WTC11 (cell line): ENCODE results near the gene KCNC2. TPM values are rescaled to one million over a fixed set of nuclear protein-coding genes. Genes with fewer than 3 reads are reported as not detected.
A peak's percentile ranks its signal among the peaks of the same experiment; 100 is the strongest.

Experiments
- ATAC-seq: fragments of 200-7000 bp; cut with Tn5 transposase; 2 replicates; pipeline ENCODE4 v1.10.0; 2021; ENCODE audit warnings: mild to moderate bottlenecking, moderate library complexity
- CTCF ChIA-PET: fragments of 300-600 bp; sonication (Branson Sonifier 250); formaldehyde crosslinking; loops from one replicate; lab custom pipeline; 2021; ENCODE audit warnings: antibody characterized with exemption; lab: Charles Lee
- POLR2A ChIA-PET: fragments of 350-600 bp; sonication (Branson Sonifier 250); formaldehyde crosslinking; loops from one replicate; lab custom pipeline; 2021; ENCODE audit warnings: antibody characterized with exemption; lab: Charles Lee
- DNase-seq: peaks from one replicate; pipeline ENCODE4 v3.0.0; 2021; ENCODE audit warnings: low spot score
- H3K27ac Mint-ChIP-seq: 2 replicates; pipeline ENCODE4 v1.8.0; 2021; ENCODE audit warnings: mixed read lengths
- H3K27me3 Mint-ChIP-seq: 2 replicates; pipeline ENCODE4 v1.8.0; 2021; ENCODE audit warnings: low read depth, mild to moderate bottlenecking, moderate library complexity, mixed read lengths
- H3K36me3 Mint-ChIP-seq: 2 replicates; pipeline ENCODE4 v1.8.0; 2021; ENCODE audit warnings: mixed read lengths
- H3K4me1 Mint-ChIP-seq: 2 replicates; pipeline ENCODE4 v1.8.0; 2022; ENCODE audit warnings: mixed read lengths
- H3K4me3 Mint-ChIP-seq: 2 replicates; pipeline ENCODE4 v1.8.0; 2021; ENCODE audit warnings: mild to moderate bottlenecking, moderate library complexity, mixed read lengths
- H3K9me3 Mint-ChIP-seq: 2 replicates; pipeline ENCODE4 v1.8.0; 2021; ENCODE audit warnings: mixed read lengths
- ATF6 ChIP-seq: sonication (generic); formaldehyde crosslinking; IDR thresholded peaks from 2 replicates; pipeline ENCODE4 v1.8.1; 2023; ENCODE audit warnings: mild to moderate bottlenecking, missing genetic modification reagents
- FOXK1 ChIP-seq: sonication (generic); formaldehyde crosslinking; IDR thresholded peaks from 2 replicates; pipeline ENCODE4 v1.8.0; 2022; ENCODE audit warnings: mild to moderate bottlenecking, moderate library complexity, missing genetic modification reagents
- GRHL2 ChIP-seq: fragments of 250-450 bp; sonication (Bioruptor Pico); IDR thresholded peaks from 2 replicates; pipeline ENCODE4 v1.8.0; 2022; ENCODE audit warnings: mild to moderate bottlenecking, moderate library complexity; ENCODE audit not compliant: insufficient replicate concordance, severe bottlenecking
- HMGA2 ChIP-seq: fragments of 250-450 bp; sonication (Bioruptor Pico); IDR thresholded peaks from 2 replicates; pipeline ENCODE4 v1.4.0; 2021; ENCODE audit warnings: mild to moderate bottlenecking, moderate library complexity
- IRF1 ChIP-seq: sonication (generic); formaldehyde crosslinking; IDR thresholded peaks from 2 replicates; pipeline ENCODE4 v1.8.0; 2023; ENCODE audit warnings: missing genetic modification reagents
- JAZF1 ChIP-seq: fragments of 250-450 bp; sonication (Bioruptor Pico); IDR thresholded peaks from 2 replicates; pipeline ENCODE4 v1.9.0; 2021; ENCODE audit warnings: moderate library complexity, mild to moderate bottlenecking, inconsistent platforms
- JUN ChIP-seq: sonication (generic); formaldehyde crosslinking; IDR thresholded peaks from 2 replicates; pipeline ENCODE4 v1.8.0; 2023; ENCODE audit warnings: mild to moderate bottlenecking, missing genetic modification reagents
- NR2C2 ChIP-seq: sonication (generic); formaldehyde crosslinking; IDR thresholded peaks from 2 replicates; pipeline ENCODE4 v1.8.0; 2022; ENCODE audit warnings: mild to moderate bottlenecking, missing genetic modification reagents
- NR3C1 ChIP-seq: sonication (generic); formaldehyde crosslinking; conservative IDR thresholded peaks from 2 replicates; pipeline ENCODE4 v1.8.1; 2023; ENCODE audit warnings: low read depth, mild to moderate bottlenecking, missing genetic modification reagents
- OVOL2 ChIP-seq: fragments of 250-450 bp; sonication (Bioruptor Pico); IDR thresholded peaks from 2 replicates; pipeline ENCODE4 v1.9.0; 2021; ENCODE audit warnings: mild to moderate bottlenecking, borderline replicate concordance
- RELA ChIP-seq: sonication (generic); formaldehyde crosslinking; IDR thresholded peaks from 2 replicates; pipeline ENCODE4 v1.8.1; 2022; ENCODE audit warnings: missing genetic modification reagents, mild to moderate bottlenecking, borderline replicate concordance
- TCF7 ChIP-seq: sonication (generic); formaldehyde crosslinking; IDR thresholded peaks from 2 replicates; pipeline ENCODE4 v1.8.0; 2022; ENCODE audit warnings: mild to moderate bottlenecking, low read depth, missing genetic modification reagents, moderate library complexity
- TEAD1 ChIP-seq: sonication (generic); formaldehyde crosslinking; IDR thresholded peaks from 2 replicates; pipeline ENCODE4 v1.8.0; 2022; ENCODE audit warnings: mild to moderate bottlenecking, missing genetic modification reagents
- TP53 ChIP-seq: sonication (generic); formaldehyde crosslinking; IDR thresholded peaks from 2 replicates; pipeline ENCODE4 v1.8.1; 2023; ENCODE audit warnings: mild to moderate bottlenecking, missing genetic modification reagents
- ZBTB21 ChIP-seq: sonication (generic); formaldehyde crosslinking; IDR thresholded peaks from 2 replicates; pipeline ENCODE4 v1.8.1; 2023; ENCODE audit warnings: mild to moderate bottlenecking, missing genetic modification reagents, borderline replicate concordance
- ZNF121 ChIP-seq: sonication (generic); formaldehyde crosslinking; IDR thresholded peaks from 2 replicates; pipeline ENCODE4 v1.8.0; 2023; ENCODE audit warnings: missing genetic modification reagents
- ZNF416 ChIP-seq: fragments of 250-450 bp; sonication (Bioruptor Pico); IDR thresholded peaks from 2 replicates; pipeline ENCODE4 v1.9.0; 2021; ENCODE audit warnings: mild to moderate bottlenecking, inconsistent platforms
- ZNF423 ChIP-seq: fragments of 250-450 bp; sonication (Bioruptor Pico); IDR thresholded peaks from 2 replicates; pipeline ENCODE4 v2.1.2; 2022; ENCODE audit warnings: mild to moderate bottlenecking, moderate library complexity
- ZNF671 ChIP-seq: fragments of 250-450 bp; sonication (Bioruptor Pico); IDR thresholded peaks from 2 replicates; pipeline ENCODE4 v1.8.0; 2021; ENCODE audit warnings: mild to moderate bottlenecking
- total RNA-seq: library from RNA; stranded (reverse); gene quantifications from 3 replicates; pipeline ENCODE4 v1.2.3, GENCODE V29; 2021
- TF ChIP-seq, protein P1 (sequence below): fragments of 250-450 bp; sonication (Bioruptor Pico); conservative IDR thresholded peaks from 2 replicates; pipeline ENCODE4 v1.9.0; 2021; ENCODE audit warnings: mild to moderate bottlenecking
- TF ChIP-seq, protein P2 (sequence below): sonication (generic); formaldehyde crosslinking; conservative IDR thresholded peaks from 2 replicates; pipeline ENCODE4 v1.8.1; 2023; ENCODE audit warnings: mild to moderate bottlenecking, low read depth, missing genetic modification reagents, moderate library complexity
- TF ChIP-seq, protein P3 (sequence below): sonication (generic); formaldehyde crosslinking; IDR thresholded peaks from 2 replicates; pipeline ENCODE4 v1.8.1; 2023; ENCODE audit warnings: mild to moderate bottlenecking, moderate library complexity, missing genetic modification reagents
- TF ChIP-seq, protein P4 (sequence below): sonication (generic); formaldehyde crosslinking; IDR thresholded peaks from 2 replicates; pipeline ENCODE4 v1.8.1; 2022; ENCODE audit warnings: low read depth, missing genetic modification reagents, borderline replicate concordance
- TF ChIP-seq, protein P5 (sequence below): sonication (generic); formaldehyde crosslinking; IDR thresholded peaks from 2 replicates; pipeline ENCODE4 v1.8.1; 2022; ENCODE audit warnings: mild to moderate bottlenecking, moderate library complexity, missing genetic modification reagents

Gene KCNC2
- total RNA-seq, 1 experiment from 2014 or later, result not detected

DNA sequence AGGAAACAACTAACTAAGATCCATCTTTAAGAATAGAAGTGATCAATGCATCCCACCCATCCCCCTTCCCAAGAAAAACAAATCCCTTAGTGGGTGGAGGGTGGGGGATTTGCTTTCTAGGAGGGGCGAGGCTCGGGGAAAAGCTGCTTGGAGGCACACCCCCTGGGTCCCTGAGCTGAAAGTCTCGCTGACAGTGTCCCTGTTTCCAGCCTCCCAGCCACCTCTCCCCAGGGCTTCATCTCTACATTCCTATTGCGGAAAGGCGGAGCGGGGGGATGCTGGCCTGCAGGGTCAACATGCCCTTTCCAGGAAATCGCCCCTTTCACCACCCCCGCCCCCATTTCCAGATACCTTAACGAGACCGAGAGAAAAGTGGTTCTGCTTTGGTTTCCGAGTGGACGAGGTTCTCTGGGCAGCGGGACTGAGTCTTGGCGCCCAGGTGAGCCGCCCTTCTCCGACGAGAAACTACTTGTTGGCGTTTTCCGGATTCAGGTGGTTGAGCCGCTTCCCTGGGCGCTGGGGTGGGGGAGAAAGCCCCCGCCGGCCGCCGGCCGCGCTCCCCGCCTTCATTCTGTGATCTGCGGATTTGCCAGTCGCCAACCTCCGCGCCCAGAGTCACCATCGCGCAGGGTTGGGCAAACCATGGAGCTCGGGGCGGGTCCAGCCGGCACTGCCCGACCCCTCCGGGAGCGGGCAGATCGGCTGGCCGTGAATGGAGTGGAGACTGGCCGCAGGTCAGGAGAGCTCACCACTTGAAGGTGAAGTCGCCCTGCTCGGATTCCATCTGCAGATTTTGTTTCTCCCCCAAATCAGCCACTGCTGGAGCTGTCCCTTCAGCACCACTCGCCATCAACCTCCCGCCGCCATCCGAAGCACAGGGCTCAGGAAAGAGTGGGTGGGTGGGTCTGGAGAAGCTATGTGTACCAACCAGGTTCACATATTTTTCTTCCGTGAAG lies 505 bp downstream of the KCNC2 start:
- peaks cover 61% of the 10 kb centered on the region for H3K27me3 Mint-ChIP-seq
- H3K4me3 Mint-ChIP-seq, result peak overlapping the region; percentile 73
- ATAC-seq, result peak; percentile 73
- ChIA-PET POLR2A (no interaction called here), CTCF (no interaction called here)
- H3K4me1 Mint-ChIP-seq, result peaks cover 15% of the 10 kb centered on the region
- peak; percentile 80 for DNase-seq
- H3K27ac Mint-ChIP-seq, result no peak overlapping the region
- no peaks in the 10 kb centered on the region for H3K36me3 Mint-ChIP-seq
- no peaks in the 10 kb centered on the region for H3K9me3 Mint-ChIP-seq
- TF ChIP-seq GRHL2, result no peak
- no peak for TF ChIP-seq IRF1 (CRISPR knock-in tag)
- TF ChIP-seq TP53, result no peak
- TF ChIP-seq, protein P1, sequence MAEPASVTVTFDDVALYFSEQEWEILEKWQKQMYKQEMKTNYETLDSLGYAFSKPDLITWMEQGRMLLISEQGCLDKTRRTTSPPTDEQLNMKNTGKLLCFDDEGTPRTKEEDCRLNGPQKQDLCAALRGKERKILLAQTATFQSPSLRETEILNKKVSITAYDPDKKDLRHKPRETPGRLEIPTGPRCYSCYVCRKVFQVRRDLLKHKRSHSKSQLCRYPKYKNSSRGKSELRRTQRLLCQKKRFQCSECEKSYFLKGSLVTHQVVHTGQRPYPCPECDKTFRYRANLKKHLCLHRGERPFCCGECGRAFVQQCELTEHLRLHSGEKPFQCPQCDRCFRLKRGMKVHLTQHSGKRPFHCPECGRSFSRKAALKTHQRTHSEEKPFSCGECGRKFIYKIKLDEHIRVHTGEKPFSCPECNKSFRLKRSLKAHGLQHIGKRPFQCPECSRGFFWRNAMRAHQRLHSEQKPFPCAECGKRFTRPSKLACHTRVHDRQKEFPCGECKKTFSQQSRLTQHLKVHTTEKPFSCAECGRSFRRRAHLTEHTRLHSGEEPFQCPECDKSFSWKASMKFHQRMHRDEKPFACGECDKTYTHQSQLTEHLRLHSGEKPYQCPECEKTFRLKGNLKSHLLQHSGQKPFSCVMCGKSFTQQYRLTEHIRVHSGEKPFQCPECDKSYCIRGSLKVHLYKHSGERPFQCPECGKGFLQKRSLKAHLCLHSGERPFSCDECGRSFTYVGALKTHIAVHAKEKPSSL, result no peak
- TF ChIP-seq ZNF423 (CRISPR knock-in tag), result no peak
- no peak for TF ChIP-seq RELA (CRISPR knock-in tag)
- no peak for TF ChIP-seq NR3C1 (CRISPR knock-in tag)
- no peak for TF ChIP-seq JUN
- TF ChIP-seq, protein P2, sequence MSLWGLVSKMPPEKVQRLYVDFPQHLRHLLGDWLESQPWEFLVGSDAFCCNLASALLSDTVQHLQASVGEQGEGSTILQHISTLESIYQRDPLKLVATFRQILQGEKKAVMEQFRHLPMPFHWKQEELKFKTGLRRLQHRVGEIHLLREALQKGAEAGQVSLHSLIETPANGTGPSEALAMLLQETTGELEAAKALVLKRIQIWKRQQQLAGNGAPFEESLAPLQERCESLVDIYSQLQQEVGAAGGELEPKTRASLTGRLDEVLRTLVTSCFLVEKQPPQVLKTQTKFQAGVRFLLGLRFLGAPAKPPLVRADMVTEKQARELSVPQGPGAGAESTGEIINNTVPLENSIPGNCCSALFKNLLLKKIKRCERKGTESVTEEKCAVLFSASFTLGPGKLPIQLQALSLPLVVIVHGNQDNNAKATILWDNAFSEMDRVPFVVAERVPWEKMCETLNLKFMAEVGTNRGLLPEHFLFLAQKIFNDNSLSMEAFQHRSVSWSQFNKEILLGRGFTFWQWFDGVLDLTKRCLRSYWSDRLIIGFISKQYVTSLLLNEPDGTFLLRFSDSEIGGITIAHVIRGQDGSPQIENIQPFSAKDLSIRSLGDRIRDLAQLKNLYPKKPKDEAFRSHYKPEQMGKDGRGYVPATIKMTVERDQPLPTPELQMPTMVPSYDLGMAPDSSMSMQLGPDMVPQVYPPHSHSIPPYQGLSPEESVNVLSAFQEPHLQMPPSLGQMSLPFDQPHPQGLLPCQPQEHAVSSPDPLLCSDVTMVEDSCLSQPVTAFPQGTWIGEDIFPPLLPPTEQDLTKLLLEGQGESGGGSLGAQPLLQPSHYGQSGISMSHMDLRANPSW, result no peak
- TF ChIP-seq ATF6 (CRISPR knock-in tag), result no peak
- TF ChIP-seq TEAD1 (CRISPR knock-in tag), result no peak
- TF ChIP-seq, protein P3, sequence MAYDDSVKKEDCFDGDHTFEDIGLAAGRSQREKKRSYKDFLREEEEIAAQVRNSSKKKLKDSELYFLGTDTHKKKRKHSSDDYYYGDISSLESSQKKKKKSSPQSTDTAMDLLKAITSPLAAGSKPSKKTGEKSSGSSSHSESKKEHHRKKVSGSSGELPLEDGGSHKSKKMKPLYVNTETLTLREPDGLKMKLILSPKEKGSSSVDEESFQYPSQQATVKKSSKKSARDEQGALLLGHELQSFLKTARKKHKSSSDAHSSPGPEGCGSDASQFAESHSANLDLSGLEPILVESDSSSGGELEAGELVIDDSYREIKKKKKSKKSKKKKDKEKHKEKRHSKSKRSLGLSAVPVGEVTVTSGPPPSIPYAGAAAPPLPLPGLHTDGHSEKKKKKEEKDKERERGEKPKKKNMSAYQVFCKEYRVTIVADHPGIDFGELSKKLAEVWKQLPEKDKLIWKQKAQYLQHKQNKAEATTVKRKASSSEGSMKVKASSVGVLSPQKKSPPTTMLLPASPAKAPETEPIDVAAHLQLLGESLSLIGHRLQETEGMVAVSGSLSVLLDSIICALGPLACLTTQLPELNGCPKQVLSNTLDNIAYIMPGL (CRISPR knock-in tag), result 0 out of 2 replicates have a peak, but pooled peaks have one; percentile 26
- no peak for TF ChIP-seq OVOL2 (CRISPR knock-in tag)
- no peak for TF ChIP-seq ZNF671 (CRISPR knock-in tag)
- no peak for TF ChIP-seq TCF7 (CRISPR knock-in tag)
- TF ChIP-seq FOXK1 (CRISPR knock-in tag), result peak; percentile 32; the same call in 1 of the 2 replicates
- TF ChIP-seq, protein P4, sequence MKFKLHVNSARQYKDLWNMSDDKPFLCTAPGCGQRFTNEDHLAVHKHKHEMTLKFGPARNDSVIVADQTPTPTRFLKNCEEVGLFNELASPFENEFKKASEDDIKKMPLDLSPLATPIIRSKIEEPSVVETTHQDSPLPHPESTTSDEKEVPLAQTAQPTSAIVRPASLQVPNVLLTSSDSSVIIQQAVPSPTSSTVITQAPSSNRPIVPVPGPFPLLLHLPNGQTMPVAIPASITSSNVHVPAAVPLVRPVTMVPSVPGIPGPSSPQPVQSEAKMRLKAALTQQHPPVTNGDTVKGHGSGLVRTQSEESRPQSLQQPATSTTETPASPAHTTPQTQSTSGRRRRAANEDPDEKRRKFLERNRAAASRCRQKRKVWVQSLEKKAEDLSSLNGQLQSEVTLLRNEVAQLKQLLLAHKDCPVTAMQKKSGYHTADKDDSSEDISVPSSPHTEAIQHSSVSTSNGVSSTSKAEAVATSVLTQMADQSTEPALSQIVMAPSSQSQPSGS (CRISPR knock-in tag), result no peak
- no peak for TF ChIP-seq JAZF1 (CRISPR knock-in tag)
- no peak for TF ChIP-seq ZNF416 (CRISPR knock-in tag)
- no peak for TF ChIP-seq NR2C2 (CRISPR knock-in tag)
- peak; percentile 41; the same call in 1 of the 2 replicates for TF ChIP-seq ZBTB21 (CRISPR knock-in tag)
- TF ChIP-seq, protein P5, sequence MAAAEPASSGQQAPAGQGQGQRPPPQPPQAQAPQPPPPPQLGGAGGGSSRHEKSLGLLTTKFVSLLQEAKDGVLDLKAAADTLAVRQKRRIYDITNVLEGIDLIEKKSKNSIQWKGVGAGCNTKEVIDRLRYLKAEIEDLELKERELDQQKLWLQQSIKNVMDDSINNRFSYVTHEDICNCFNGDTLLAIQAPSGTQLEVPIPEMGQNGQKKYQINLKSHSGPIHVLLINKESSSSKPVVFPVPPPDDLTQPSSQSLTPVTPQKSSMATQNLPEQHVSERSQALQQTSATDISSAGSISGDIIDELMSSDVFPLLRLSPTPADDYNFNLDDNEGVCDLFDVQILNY, result no peak
- TF ChIP-seq ZNF121 (CRISPR knock-in tag), result no peak
- no peak for TF ChIP-seq HMGA2 (CRISPR knock-in tag)
